Type B pancreatic cell (in vitro differentiated cells): ENCODE data around the gene LYST. TPM values are rescaled to one million over a fixed set of nuclear protein-coding genes. Genes with fewer than 3 reads are reported as not detected.

Source experiments
- DNase-seq: peaks from one replicate; pipeline ENCODE4 v3.0.0; 2021; ENCODE audit warnings: mixed read lengths; ENCODE audit not compliant: unreplicated experiment; ENCODE audit errors: extremely low spot score
- H3K27ac Mint-ChIP-seq: 2 replicates; pipeline ENCODE4 v1.8.0; 2021; ENCODE audit warnings: mild to moderate bottlenecking, mixed read lengths
- H3K27me3 Mint-ChIP-seq: 2 replicates; pipeline ENCODE4 v1.8.0; 2021; ENCODE audit warnings: mixed read lengths
- H3K36me3 Mint-ChIP-seq: 2 replicates; pipeline ENCODE4 v1.8.0; 2021; ENCODE audit warnings: mixed read lengths
- H3K4me1 Mint-ChIP-seq: one replicate; pipeline ENCODE4 v1.8.0; 2021; ENCODE audit warnings: mixed read lengths; ENCODE audit not compliant: unreplicated experiment
- H3K4me3 Mint-ChIP-seq: 2 replicates; pipeline ENCODE4 v1.8.0; 2021; ENCODE audit warnings: mild to moderate bottlenecking, mixed read lengths
- H3K9me3 Mint-ChIP-seq: 2 replicates; pipeline ENCODE4 v1.8.0; 2021; ENCODE audit warnings: mixed read lengths
- total RNA-seq: library from RNA; stranded (reverse); gene quantifications from 2 replicates; pipeline ENCODE4 v1.2.1, GENCODE V29; 2021; ENCODE audit warnings: low replicate concordance
- TF ChIP-seq, protein P1 (sequence below): fragments of 200-600 bp; sonication (generic); conservative IDR thresholded peaks from 2 replicates; pipeline ENCODE4 v1.5.0; 2021; ENCODE audit warnings: antibody characterized with exemption, mild to moderate bottlenecking

The LYST gene
- total RNA-seq, 1 donor from 2014 or later, result 9.7 TPM

DNA sequence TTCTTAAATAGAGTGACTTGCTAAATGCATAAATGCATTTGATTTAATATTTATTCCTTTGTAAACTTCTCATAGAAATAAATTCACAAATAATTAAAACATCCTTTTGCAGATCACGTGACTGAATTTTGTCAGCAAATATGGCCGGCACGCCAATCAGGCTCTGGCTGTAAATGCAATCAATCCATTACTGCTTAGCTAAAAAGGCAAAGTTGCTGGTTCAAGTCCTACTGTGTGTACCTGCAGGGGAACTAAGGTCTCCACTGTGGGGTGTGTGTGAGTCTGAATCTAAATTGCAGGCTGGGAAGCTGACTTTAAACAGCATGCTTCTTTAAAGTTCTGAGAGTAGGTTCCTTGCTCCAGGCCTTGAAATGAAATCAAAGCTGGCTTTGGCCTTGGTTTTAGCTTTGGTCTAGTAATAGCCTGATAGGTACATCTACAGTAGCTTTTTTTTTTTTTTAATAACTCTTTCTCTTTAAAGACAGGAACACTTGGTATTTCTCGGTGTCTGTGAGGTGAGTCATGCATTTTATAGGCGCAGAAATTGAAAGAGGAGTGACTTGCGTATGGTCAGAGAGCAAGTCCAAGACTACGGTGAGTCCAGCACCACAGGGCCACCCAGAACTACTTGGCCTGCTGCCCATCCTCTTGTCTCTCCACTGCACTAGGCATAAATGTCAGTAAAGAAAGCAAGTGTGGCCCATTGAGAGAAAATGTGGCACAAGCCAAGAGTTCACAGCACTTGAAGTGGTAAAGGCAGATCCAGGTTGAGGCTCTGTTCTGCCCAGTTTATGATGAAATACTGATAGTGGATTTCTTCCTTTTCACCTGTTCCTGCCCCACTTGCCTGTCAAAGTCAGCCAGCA, 36.2 kb upstream of the LYST start:
- DNase-seq, result no peak
- TF ChIP-seq, protein P1, sequence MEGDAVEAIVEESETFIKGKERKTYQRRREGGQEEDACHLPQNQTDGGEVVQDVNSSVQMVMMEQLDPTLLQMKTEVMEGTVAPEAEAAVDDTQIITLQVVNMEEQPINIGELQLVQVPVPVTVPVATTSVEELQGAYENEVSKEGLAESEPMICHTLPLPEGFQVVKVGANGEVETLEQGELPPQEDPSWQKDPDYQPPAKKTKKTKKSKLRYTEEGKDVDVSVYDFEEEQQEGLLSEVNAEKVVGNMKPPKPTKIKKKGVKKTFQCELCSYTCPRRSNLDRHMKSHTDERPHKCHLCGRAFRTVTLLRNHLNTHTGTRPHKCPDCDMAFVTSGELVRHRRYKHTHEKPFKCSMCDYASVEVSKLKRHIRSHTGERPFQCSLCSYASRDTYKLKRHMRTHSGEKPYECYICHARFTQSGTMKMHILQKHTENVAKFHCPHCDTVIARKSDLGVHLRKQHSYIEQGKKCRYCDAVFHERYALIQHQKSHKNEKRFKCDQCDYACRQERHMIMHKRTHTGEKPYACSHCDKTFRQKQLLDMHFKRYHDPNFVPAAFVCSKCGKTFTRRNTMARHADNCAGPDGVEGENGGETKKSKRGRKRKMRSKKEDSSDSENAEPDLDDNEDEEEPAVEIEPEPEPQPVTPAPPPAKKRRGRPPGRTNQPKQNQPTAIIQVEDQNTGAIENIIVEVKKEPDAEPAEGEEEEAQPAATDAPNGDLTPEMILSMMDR, result no peak
- Mint-ChIP-seq H3K9me3 (peaks cover 5% of the 10 kb centered on the region), H3K4me1 (peaks cover 18% of the 10 kb centered on the region), H3K36me3 (no peaks in the 10 kb centered on the region), H3K4me3 (no peak overlapping the region), H3K27ac (no peak overlapping the region), H3K27me3 (peaks cover 4% of the 10 kb centered on the region)

DNA sequence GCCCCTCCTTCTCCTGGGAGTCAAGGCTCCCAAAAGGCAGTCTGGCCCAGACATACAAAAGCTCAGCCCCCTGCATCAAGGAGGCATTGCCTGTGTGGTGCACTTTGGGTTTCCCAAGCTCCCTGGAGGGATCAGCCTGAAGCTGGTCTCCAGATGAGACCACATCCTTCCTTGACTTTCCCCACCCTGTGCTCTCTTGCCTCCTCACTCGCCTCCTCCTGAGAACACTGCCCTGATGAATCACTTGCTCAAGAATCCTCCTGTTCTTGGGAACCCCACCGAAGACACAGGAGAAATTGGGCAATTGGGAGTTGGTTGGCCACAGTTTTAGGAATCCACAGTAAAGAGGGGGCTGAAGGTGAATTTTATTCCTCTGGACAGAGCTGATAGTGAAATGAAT, 34.8 kb upstream of the LYST start:
- no peak for DNase-seq
- no peaks in the 10 kb centered on the region for H3K27me3 Mint-ChIP-seq
- H3K9me3 Mint-ChIP-seq, result peaks cover 5% of the 10 kb centered on the region
- H3K4me3 Mint-ChIP-seq, result no peak overlapping the region
- H3K36me3 Mint-ChIP-seq, result no peaks in the 10 kb centered on the region
- TF ChIP-seq, protein P1, result no peak
- peaks cover 16% of the 10 kb centered on the region for H3K4me1 Mint-ChIP-seq
- H3K27ac Mint-ChIP-seq, result no peak overlapping the region

DNA sequence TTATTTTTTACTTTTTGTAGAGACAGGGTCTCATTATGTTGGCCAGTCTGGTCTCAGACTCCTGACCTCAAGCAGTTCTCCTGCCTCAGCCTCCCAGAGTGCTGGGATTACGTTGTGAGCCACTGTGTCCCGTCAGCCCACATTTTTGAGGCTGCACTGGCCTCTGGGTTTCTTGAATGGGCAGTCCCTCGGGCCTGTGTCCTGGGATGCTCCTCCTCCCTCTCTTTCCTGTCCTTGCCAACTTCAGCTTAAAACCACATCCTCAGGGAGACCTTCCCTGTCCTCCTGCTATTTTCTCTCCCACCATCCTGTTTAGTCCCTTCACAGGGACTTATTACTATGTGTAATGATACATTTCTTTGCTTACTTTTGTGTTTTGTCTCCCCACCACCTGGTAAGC, 31.4 kb upstream of the LYST start:
- Mint-ChIP-seq H3K36me3 (no peaks in the 10 kb centered on the region), H3K4me1 (peaks cover 16% of the 10 kb centered on the region), H3K9me3 (peaks cover 5% of the 10 kb centered on the region), H3K4me3 (no peak overlapping the region), H3K27ac (no peak overlapping the region), H3K27me3 (no peaks in the 10 kb centered on the region)
- no peak for DNase-seq
- TF ChIP-seq, protein P1, result no peak

DNA sequence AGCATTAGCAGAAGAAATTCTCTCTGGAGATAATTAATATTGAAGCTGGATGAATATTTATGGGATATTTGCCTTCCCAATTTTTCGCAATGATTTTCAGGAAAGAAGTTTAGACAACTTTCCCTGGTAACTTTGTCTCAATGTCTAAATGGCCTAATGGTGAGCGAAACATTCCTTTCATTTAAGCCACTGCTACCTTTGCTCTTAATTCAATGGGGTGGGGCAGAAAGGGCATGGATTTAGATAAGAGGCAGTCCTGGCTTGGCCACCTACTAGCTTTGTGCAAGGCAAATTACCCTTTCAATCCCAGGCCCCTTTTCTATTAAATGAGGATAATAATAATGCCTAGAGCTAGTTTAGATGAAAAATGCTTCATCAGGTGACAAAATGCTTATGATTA, 27.1 kb upstream of the LYST start:
- no peaks in the 10 kb centered on the region for H3K36me3 Mint-ChIP-seq
- TF ChIP-seq, protein P1, result no peak
- no peaks in the 10 kb centered on the region for H3K9me3 Mint-ChIP-seq
- H3K4me1 Mint-ChIP-seq, result peaks cover 13% of the 10 kb centered on the region
- DNase-seq, result no peak
- H3K27ac Mint-ChIP-seq, result peak overlapping the region; percentile 36
- H3K27me3 Mint-ChIP-seq, result no peaks in the 10 kb centered on the region
- no peak overlapping the region for H3K4me3 Mint-ChIP-seq

DNA sequence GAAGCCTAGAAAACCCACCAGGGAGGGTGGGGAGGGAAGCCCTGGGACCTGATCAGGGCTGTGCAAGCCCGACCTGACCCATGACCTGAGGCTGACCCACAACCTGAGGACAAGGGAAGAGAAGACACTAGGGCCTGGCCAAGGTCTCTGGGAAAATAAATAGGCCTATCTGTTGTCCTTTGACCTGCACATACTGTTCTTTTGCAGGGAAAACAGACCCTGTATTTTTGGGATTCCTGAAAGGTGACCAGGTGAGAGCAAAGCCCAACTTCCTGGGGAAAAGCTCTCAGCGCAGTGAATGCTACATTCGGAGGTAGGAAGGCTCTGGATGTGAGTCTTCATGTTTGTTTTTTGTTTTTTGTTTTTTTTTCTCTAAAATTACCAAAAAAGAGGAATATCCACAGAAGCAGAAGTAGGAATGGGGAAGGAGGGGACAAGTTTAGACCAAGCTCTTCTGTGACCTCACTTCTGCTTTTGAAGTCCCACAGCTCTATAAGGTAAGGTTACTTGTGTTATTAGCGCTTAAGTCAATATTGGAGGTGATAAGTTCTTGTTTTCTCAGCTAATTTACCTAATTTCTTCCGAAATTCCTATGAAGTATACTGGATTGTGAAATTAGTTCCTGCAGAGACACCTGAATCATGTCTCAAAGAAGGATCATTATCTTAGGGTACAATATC, 26.2 kb upstream of the LYST start:
- no peak for DNase-seq
- H3K4me1 Mint-ChIP-seq, result peaks cover 9% of the 10 kb centered on the region
- no peaks in the 10 kb centered on the region for H3K9me3 Mint-ChIP-seq
- no peak overlapping the region for H3K27ac Mint-ChIP-seq
- H3K27me3 Mint-ChIP-seq, result no peaks in the 10 kb centered on the region
- TF ChIP-seq, protein P1, result no peak
- no peaks in the 10 kb centered on the region for H3K36me3 Mint-ChIP-seq
- no peak overlapping the region for H3K4me3 Mint-ChIP-seq
